Urinary bladder (tissue), 4 donors: Measurements from ENCODE around the gene SLC35F5. TPM values are rescaled to one million over a fixed set of nuclear protein-coding genes. Genes with fewer than 3 reads are reported as not detected.
"Not testable (repeated sequence)": the region's sequence is repeated elsewhere in the genome, so short reads cannot be mapped to it uniquely, and the experiment has no call there.

Experiments
- DNase-seq: peaks from one replicate; pipeline ENCODE4 v3.0.0-alpha.2; 2015; ENCODE audit errors: extremely low spot score
- H3K27ac ChIP-seq: one replicate; pipeline ENCODE4 v1.5.1; 2013; ENCODE audit warnings: low read depth, mild to moderate bottlenecking, moderate library complexity
- H3K36me3 ChIP-seq: one replicate; pipeline ENCODE4 v1.6.1; 2013; ENCODE audit warnings: mild to moderate bottlenecking, moderate library complexity; ENCODE audit not compliant: insufficient read depth
- H3K4me1 ChIP-seq: one replicate; pipeline ENCODE4 v1.6.1; 2013; ENCODE audit warnings: mild to moderate bottlenecking, moderate library complexity; ENCODE audit not compliant: insufficient read depth
- H3K4me3 ChIP-seq: one replicate; pipeline ENCODE4 v1.5.1; 2013; ENCODE audit warnings: low read depth, low read length
- WGBS: extraction: QIAGEN DNeasy Blood & Tissue Kit; methylation state at CpG from one replicate; pipeline ENCODE4 v1.1.7; 2013; 5-methylcytosine and 5-hydroxymethylcytosine counted together
- polyA plus RNA-seq: library from polyadenylated mRNA; stranded (reverse); fragments of 200-250 nt; gene quantifications from one replicate; pipeline ENCODE4 v1.2.3, GENCODE V29; 2013
- total RNA-seq: library from RNA; depleted of rRNA; stranded (reverse); fragments of >200 nt; gene quantifications from one replicate; pipeline ENCODE4 v1.2.3, GENCODE V29; 2014
- donor health status: healthy with polysubstance abuse.
- donor health status: healthy.

The SLC35F5 gene
- total and polyA plus RNA-seq, 2 donors, result 15.9 to 283 TPM

DNA sequence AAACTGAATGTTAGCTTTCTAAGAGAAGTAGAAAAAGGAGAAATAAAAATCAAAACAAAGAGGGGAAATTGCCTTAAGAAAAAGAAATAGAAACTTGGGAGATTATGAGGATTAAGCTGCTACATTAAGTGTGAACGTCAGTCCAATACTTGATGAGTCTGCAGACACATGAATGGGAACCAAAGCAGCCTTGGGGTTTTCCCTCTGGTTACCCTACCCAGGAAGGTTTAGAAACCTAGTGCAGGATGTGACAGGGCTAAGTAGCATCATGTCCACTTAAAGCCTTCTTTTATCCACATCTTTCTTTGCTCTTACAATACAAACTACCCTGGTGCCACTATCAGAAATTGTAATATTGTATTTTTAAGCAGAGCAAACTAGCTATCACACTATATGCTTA, 22.3 kb downstream of the SLC35F5 start:
- no peaks in the 10 kb centered on the region for H3K36me3 ChIP-seq
- 86% methylated on average over 1 of the region's 1 CpG for WGBS
- H3K4me3 ChIP-seq, result no peak overlapping the region
- no peaks in the 10 kb centered on the region for H3K4me1 ChIP-seq
- no peak for DNase-seq
- no peak overlapping the region for H3K27ac ChIP-seq

DNA sequence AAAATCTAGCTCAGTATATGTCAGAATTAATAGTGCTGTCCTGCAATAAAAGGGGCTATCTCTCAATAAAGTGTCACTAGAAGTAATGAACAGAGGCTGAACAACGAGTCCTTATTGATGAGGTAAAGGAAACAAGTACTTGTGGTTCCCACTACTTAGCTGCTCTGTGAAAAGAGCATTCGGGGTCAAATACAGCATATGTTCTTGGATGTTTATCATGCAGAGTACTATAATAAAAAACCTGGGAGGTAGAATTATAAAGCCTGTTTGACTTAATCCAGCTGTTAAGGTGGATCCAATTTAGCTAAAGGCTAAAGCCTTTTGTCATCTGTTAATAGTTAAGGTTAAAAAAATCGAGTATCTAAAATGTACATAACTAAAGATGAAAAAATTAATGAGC, 32.4 kb downstream of the SLC35F5 start:
- no peak for DNase-seq
- H3K36me3 ChIP-seq, result no peaks in the 10 kb centered on the region
- 43% methylated on average over 3 of the region's 3 CpGs for WGBS
- H3K27ac ChIP-seq, result no peak overlapping the region
- H3K4me3 ChIP-seq, result no peak overlapping the region
- H3K4me1 ChIP-seq, result no peaks in the 10 kb centered on the region

DNA sequence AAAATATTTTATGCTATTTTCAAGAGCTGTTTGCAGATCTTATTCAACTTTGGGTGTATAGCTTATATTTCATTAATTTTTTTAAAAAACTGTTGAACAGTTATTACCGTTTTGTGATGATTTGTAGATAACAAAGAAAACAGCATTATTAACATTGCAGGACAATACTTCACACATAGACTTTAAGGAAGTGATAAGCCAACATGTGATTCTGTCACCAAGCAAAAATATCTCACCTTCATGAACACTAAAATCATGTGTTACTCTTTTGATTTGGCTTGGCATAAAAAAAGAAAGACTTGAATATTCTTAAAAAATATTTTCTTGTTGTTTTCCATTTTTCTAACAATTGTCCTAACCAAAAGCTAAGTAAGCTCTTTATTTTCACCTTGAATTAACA, 33.0 kb downstream of the SLC35F5 start:
- H3K27ac ChIP-seq, result no peak overlapping the region
- no peaks in the 10 kb centered on the region for H3K4me1 ChIP-seq
- DNase-seq, result no peak
- no peak overlapping the region for H3K4me3 ChIP-seq
- 82% methylated on average over 1 of the region's 1 CpG for WGBS
- H3K36me3 ChIP-seq, result no peaks in the 10 kb centered on the region

DNA sequence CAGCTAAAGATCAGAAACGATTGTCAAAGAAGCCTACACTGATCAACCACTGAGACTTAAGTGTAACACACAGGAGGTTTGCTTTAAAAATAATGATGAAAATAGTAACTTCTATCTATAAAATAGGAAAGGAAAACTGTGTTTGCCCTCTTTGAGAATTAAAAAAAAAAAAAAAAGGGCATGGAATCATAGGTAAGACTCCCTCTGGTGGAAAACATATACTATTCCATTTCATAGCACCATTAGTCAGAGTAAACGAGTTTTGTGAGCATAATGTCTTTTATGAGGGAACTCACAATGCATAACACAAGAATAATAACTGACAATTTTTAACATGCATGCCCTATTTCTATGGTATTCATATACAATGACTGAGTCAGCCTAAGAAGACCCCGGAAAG, 36.3 kb downstream of the SLC35F5 start:
- no peaks in the 10 kb centered on the region for H3K4me1 ChIP-seq
- H3K4me3 ChIP-seq, result no peak overlapping the region
- H3K27ac ChIP-seq, result no peak overlapping the region
- peaks cover 4% of the 10 kb centered on the region for H3K36me3 ChIP-seq
- 64% methylated on average over 3 of the region's 3 CpGs for WGBS
- DNase-seq, result no peak

DNA sequence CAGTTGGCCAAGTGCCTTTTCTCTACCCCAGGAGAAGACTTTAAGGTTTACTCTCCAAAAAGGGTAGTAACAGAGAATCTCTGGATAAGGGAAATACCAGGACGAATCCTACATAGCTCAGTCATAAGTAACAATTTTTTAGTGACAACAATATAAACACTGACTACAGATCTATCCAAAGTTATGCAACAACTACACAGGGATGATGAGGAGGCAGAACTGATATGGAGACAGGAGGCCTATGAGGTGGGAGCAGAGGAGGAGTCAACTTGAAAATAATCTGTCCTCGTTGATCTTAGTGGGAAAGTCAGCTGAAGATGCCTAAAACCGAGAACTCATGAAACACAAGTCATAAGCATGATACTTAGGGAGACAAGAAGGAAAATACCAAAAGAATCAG, 40.2 kb downstream of the SLC35F5 start:
- Histone ChIP-seq H3K27ac (no peak overlapping the region), H3K36me3 (peaks cover 5% of the 10 kb centered on the region), H3K4me1 (no peaks in the 10 kb centered on the region), H3K4me3 (no peak overlapping the region)
- no peak for DNase-seq
- 78% methylated on average over 3 of the region's 3 CpGs for WGBS

DNA sequence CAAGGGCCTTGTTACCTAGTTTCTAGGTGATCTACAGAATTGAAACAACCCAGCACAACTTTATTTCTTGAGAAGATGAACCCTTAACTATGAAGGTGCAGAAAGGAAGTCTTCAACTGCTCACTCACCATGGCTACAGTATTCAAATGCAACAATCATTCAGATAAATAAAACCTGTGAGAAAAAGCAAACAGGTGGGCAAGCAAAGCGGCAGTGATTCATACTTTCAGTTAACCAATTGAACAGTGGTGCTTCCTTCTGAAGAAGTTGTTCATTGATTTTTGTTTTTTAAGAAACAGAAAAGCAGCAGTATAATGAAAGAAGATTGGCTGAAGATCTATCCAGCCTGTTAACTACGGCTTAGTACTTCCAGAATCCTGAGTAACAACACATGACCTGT, 43.5 kb downstream of the SLC35F5 start:
- no peak overlapping the region for H3K4me3 ChIP-seq
- H3K36me3 ChIP-seq, result peaks cover 5% of the 10 kb centered on the region
- WGBS, result 90% methylated on average over 2 of the region's 2 CpGs

DNA sequence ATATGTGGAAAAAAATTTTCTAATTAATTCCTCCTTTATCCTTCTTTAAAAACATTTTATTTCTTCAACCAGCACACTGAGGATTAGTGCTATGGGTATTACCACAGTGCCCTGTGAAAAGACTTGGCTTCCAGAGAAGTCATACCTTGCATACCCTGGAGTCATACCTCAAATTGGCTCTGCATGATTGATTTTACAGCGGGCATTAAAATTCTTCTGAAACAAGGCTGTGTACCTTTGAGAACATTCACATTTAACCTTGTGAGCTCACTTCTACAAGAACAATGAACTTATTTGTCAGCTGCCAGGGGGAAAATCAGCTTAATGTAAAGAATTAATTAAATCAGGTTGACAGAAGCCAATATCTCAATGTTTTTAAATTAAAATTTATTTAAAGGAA, 44.6 kb downstream of the SLC35F5 start:
- no peak overlapping the region for H3K27ac ChIP-seq
- peaks cover 5% of the 10 kb centered on the region for H3K36me3 ChIP-seq
- H3K4me3 ChIP-seq, result no peak overlapping the region
- H3K4me1 ChIP-seq, result no peaks in the 10 kb centered on the region
- WGBS, result 96% methylated on average over 1 of the region's 1 CpG
- DNase-seq, result no peak

More for the DNA sequence above, 43.5 kb downstream of the SLC35F5 start:
- Histone ChIP-seq H3K27ac (no peak overlapping the region), H3K4me1 (no peaks in the 10 kb centered on the region)
- DNase-seq, result no peak

DNA sequence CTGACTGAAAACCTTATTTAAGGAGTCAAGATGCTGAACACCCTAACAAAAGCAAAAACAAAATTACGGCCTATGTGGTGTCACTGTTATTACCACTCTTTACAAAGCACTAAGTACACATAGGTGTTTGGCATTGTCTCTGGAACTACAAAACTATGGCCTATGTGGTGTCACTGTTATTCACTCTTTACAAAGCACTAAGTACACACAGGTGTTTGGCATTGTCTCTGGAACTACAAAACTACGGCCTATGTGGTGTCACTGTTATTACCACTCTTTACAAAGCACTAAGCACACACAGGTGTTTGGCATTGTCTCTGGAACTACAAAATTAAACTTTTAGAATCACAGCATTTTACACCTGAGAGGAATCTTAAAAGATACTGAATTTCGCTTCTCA, 47.4 kb downstream of the SLC35F5 start:
- Histone ChIP-seq H3K4me3 (no peak overlapping the region), H3K4me1 (no peaks in the 10 kb centered on the region), H3K27ac (no peak overlapping the region), H3K36me3 (no peaks in the 10 kb centered on the region)
- DNase-seq, result no peak
- 95% methylated on average over 3 of the region's 3 CpGs for WGBS

DNA sequence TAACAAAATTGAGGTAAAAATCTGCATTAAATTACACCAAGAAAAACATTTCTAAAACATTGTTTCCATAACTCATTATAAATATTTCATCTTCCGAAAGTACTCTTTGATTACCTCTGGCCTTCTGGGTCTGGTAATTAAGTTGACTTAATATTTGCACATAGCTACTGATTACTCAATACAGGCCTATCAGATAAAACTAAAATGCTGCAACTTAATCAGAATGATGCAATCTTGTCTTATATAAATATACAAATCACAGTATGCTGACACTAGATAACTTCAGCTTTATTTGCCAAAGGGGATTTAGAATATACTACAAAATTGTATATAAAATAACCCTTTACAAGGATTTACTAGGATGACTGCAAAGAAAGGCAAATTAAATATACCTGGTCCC, 49.3 kb downstream of the SLC35F5 start:
- no peaks in the 10 kb centered on the region for H3K36me3 ChIP-seq
- 32% methylated on average over 1 of the region's 1 CpG for WGBS
- H3K4me1 ChIP-seq, result no peaks in the 10 kb centered on the region
- no peak overlapping the region for H3K27ac ChIP-seq
- no peak for DNase-seq
- no peak overlapping the region for H3K4me3 ChIP-seq

DNA sequence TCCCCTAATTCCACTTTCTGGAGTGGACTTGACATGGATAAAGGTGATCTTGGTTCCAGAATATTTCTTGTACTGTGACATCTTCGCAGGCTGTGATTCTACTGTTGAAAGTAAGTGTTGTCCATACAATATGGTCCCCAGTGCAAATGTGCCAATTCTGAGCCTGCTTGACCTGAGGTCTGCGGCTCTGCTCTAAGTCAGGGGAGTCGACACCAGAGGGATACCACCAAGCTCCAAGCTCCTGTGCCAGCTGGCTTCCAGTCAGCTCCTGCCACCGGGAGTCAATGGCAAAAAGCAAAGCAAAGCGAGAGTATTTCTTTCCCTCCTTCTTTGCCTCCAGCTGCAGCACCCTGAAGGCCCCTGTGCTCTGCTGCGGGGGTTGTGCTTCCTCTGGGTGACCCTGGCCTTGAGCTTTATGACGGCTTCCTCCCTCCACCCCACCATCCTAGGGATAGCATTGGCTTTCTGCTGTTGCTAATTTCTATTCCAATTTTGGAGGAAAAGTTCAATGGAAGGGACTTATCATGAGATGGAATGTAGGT, 50.4 kb downstream of the SLC35F5 start:
- no peak for DNase-seq
- 49% methylated on average over 7 of the region's 7 CpGs for WGBS
- no peak overlapping the region for H3K27ac ChIP-seq
- no peaks in the 10 kb centered on the region for H3K4me1 ChIP-seq
- H3K4me3 ChIP-seq, result no peak overlapping the region
- no peaks in the 10 kb centered on the region for H3K36me3 ChIP-seq

DNA sequence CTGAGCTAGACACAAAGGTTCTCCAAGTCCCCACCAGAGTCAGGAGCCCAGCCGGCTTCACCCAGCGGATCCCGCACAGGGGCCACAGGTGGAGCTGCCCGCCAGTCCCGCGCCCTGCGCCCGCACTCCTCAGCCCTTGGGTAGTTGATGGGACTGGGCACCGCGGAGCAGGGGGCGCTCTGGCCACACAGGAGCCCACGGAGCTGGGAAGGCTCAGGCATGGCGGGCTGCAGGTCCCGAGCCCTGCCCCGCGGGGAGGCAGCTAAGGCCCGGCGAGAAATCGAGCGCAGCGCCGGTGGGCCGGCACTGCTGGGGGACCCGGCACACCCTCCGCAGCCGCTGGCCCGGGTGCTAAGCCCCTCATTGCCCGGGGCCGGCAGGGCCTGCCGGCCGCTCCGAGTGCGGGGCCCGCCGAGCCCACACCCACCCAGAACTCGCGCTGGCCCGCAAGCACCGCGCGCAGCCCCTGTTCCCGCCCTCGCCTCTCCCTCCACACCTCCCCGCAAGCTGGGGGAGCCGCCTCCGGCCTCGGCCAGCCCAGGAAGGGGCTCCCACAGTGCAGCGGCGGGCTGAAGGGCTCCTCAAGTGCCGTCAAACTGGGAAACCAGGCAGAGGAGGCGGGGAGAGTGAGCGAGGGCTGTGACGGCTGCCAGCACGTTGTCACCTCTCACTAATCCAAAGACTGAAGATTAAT, 52.0 kb downstream of the SLC35F5 start:
- not testable (repeated sequence) for DNase-seq, H3K36me3 ChIP-seq, H3K4me1 ChIP-seq, H3K4me3 ChIP-seq, H3K27ac ChIP-seq
- WGBS, result 90% methylated on average over 49 of the region's 54 CpGs

DNA sequence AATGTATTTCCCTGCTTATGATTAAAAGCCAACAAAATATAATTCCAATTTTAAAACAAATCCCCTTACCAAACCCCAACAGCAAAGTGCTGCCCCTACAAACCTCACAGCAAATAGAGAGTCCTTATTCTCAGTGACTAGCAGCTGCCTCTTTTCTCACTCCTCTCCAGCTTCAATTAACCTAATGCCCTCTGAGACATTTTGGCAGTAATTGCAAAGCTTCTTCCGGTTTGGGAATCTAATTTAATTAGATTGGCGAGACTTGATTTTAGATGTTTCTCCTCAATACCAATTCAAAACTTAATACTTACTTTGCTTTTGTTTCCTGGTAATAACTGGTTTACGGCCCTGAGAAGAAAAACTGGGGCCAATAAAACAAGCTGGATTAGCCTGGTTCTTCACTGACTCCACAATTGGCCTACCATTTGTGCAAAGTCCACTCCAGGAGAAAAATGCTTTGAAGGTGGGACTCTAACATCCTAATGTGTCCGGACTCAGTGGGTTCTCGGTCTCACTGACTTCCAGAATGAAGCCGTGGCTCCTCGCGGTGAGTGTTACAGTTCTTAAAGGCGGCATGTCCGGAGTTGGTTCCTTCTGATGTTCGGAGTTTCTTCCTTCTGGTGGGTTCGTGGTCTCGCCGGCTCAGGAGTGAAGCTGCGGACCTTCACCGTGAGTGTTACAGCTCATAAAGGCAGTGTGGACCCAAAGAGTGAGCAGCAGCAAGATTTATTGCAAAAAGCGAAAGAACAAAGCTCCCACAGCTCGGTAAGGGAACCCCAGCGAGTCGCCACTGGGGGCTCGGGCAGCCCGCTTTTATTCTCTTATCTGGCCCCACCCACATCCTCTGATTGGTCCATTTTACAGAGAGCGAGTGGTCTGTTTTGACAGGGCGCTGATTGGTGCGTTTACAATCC, 52.8 kb downstream of the SLC35F5 start:
- no peak overlapping the region for H3K4me3 ChIP-seq
- H3K27ac ChIP-seq, result no peak overlapping the region
- no peaks in the 10 kb centered on the region for H3K4me1 ChIP-seq
- no peak for DNase-seq
- H3K36me3 ChIP-seq, result no peaks in the 10 kb centered on the region
- WGBS, result 87% methylated on average over 25 of the region's 25 CpGs

DNA sequence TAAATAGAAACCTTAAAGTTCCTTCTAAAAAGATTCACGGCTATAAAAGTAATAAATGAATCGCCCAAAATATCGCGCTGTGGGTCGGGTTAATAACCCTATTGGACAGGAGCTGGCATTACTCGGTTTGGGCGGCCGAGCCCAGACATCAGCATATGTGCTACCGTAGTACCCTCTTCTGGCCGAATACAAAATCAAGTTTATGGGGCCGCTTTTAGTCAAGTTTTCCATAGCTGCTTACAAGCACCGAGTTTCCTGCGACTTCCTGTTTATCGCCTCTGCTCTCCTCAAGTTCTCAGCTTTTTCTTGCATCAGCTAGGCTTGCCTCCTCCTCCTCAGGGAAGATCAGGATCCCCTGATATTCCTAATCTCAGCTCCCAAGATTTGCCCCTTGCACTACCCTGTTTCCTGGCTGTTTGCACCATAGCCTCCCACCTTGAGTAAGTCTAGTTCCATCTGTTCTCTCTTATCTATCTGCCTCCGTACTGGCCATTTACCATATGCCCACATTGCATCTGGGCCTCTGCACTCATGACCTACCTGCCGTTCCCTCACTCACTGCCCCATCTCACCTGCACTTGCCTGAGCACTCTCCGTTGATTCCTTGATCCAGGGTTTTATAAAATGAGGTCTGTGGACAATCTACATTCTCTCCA, 56.1 kb downstream of the SLC35F5 start:
- DNase-seq, result no peak
- WGBS, result 60% methylated on average over 17 of the region's 17 CpGs

More for the DNA sequence above, 56.1 kb downstream of the SLC35F5 start:
- H3K4me1 ChIP-seq, result no peaks in the 10 kb centered on the region
- H3K36me3 ChIP-seq, result no peaks in the 10 kb centered on the region
- no peak overlapping the region for H3K4me3 ChIP-seq
- no peak overlapping the region for H3K27ac ChIP-seq
